ENCODE data around the gene SPEG.

DNA sequence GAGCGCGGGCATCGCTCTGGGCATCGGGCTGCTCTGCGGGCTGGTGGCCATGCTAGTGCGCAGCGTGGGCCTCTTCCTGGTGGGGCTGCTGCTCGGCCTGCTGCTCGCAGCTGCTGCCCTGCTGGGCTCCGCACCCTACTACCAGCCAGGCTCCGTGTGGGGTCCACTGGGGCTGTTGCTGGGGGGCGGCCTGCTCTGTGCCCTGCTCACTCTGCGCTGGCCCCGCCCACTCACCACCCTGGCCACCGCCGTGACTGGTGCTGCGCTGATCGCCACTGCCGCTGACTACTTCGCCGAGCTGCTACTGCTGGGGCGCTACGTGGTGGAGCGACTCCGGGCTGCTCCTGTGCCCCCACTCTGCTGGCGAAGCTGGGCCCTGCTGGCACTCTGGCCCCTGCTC is 113.0 kb downstream of the SPEG start:
- TF ChIP-seq POLR2A (IDR thresholded peaks at IDR 0.05) (no peak), POLR2AphosphoS5 (IDR thresholded peaks at IDR 0.05) (no peak)
- TF ChIP-seq, protein P1, sequence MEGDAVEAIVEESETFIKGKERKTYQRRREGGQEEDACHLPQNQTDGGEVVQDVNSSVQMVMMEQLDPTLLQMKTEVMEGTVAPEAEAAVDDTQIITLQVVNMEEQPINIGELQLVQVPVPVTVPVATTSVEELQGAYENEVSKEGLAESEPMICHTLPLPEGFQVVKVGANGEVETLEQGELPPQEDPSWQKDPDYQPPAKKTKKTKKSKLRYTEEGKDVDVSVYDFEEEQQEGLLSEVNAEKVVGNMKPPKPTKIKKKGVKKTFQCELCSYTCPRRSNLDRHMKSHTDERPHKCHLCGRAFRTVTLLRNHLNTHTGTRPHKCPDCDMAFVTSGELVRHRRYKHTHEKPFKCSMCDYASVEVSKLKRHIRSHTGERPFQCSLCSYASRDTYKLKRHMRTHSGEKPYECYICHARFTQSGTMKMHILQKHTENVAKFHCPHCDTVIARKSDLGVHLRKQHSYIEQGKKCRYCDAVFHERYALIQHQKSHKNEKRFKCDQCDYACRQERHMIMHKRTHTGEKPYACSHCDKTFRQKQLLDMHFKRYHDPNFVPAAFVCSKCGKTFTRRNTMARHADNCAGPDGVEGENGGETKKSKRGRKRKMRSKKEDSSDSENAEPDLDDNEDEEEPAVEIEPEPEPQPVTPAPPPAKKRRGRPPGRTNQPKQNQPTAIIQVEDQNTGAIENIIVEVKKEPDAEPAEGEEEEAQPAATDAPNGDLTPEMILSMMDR (IDR thresholded peaks at IDR 0.05): no peak

Data from sigmoid colon (tissue), 4 donors.